Measurements from ENCODE around the gene NME9. TPM values are rescaled to one million over a fixed set of nuclear protein-coding genes. Genes with fewer than 3 reads are reported as not detected.

The NME9 gene
- total RNA-seq, 1 experiment from 2014 or later = 0.40 TPM

GRCh38 chr3:138282836-138283235 lies 46.8 kb downstream of the NME9 start:
- Histone ChIP-seq H3K36me3 (ENCODE audit: low read depth, low read length) (no peaks in the 10 kb centered on the region), H3K4me1 (ENCODE audit: insufficient read depth, low read length) (no peaks in the 10 kb centered on the region), H3K9ac (ENCODE audit: low read length) (no peak overlapping the region), H3K27me3 (ENCODE audit: low read length) (no peaks in the 10 kb centered on the region), H3K9me2 (replicated peaks; ENCODE audit: low read length) (no peaks in the 10 kb centered on the region), H3F3A (ENCODE audit: low read length, unreplicated experiment) (no peaks in the 10 kb centered on the region), H2AFZ (ENCODE audit: low read length) (no peak overlapping the region), H3K27ac (ENCODE audit: low read length) (no peak overlapping the region), H3K9me3 (ENCODE audit: low read length) (no peaks in the 10 kb centered on the region), H4K20me1 (ENCODE audit: low read length) (no peaks in the 10 kb centered on the region), H3K79me2 (ENCODE audit: low read length) (no peaks in the 10 kb centered on the region), H3K4me2 (ENCODE audit: low read length) (no peak overlapping the region), H3K4me3 (ENCODE audit: low read length) (no peak overlapping the region)
- ATAC-seq (no peak), DNase-seq (no peak)
- ChIA-PET POLR2A (ENCODE audit: unreplicated experiment) (no interaction called here), CTCF (no interaction called here)
- BruUV-seq (replicated peaks) = no TSS peak
- intact Hi-C loops (cut with micrococcal nuclease) = no loop called here
- TF ChIP-seq CTCF (conservative IDR thresholded peaks at IDR 0.05; ENCODE audit: low read depth, low read length) (no peak), EZH2 (IDR thresholded peaks at IDR 0.05; ENCODE audit: low read length, unreplicated experiment) (no peak)

GRCh38 chr3:138281561-138281960 lies 48.1 kb downstream of the NME9 start:
- no TSS peak for BruUV-seq (replicated peaks)
- Histone ChIP-seq H3K27ac (ENCODE audit: low read length) (no peak overlapping the region), H3K9me3 (ENCODE audit: low read length) (no peaks in the 10 kb centered on the region), H3K4me3 (ENCODE audit: low read length) (no peak overlapping the region), H3K79me2 (ENCODE audit: low read length) (no peaks in the 10 kb centered on the region), H3F3A (ENCODE audit: low read length, unreplicated experiment) (no peaks in the 10 kb centered on the region), H3K4me2 (ENCODE audit: low read length) (no peak overlapping the region), H3K9ac (ENCODE audit: low read length) (no peak overlapping the region), H3K27me3 (ENCODE audit: low read length) (no peaks in the 10 kb centered on the region), H2AFZ (ENCODE audit: low read length) (no peak overlapping the region), H3K4me1 (ENCODE audit: insufficient read depth, low read length) (no peaks in the 10 kb centered on the region), H3K36me3 (ENCODE audit: low read depth, low read length) (no peaks in the 10 kb centered on the region), H3K9me2 (replicated peaks; ENCODE audit: low read length) (no peaks in the 10 kb centered on the region), H4K20me1 (ENCODE audit: low read length) (no peaks in the 10 kb centered on the region)
- DNase-seq (no peak), ATAC-seq (no peak)
- intact Hi-C loops (cut with micrococcal nuclease) = no loop called here
- no peak for TF ChIP-seq EZH2phosphoT487 (IDR thresholded peaks at IDR 0.05; ENCODE audit: borderline replicate concordance, low read length)
- TF ChIP-seq EZH2 (IDR thresholded peaks at IDR 0.05; ENCODE audit: low read length, unreplicated experiment) = no peak
- no peak for TF ChIP-seq CTCF (conservative IDR thresholded peaks at IDR 0.05; ENCODE audit: low read depth, low read length)
- POLR2A ChIA-PET (ENCODE audit: unreplicated experiment) = no interaction called here
- CTCF ChIA-PET = no interaction called here

- intact Hi-C loops (cut with micrococcal nuclease) = no loop called here
- CTCF ChIA-PET = no interaction called here
- H3K9me3 ChIP-seq (ENCODE audit: low read length) = no peaks in the 10 kb centered on the region
- no peaks in the 10 kb centered on the region for H4K20me1 ChIP-seq (ENCODE audit: low read length)
- no peak overlapping the region for H3K4me2 ChIP-seq (ENCODE audit: low read length)
- no peak overlapping the region for H3K4me3 ChIP-seq (ENCODE audit: low read length)
- DNase-seq (no peak), ATAC-seq (no peak)
- no peaks in the 10 kb centered on the region for H3K4me1 ChIP-seq (ENCODE audit: insufficient read depth, low read length)
- POLR2A ChIA-PET (ENCODE audit: unreplicated experiment) = no interaction called here
- H3K27ac ChIP-seq (ENCODE audit: low read length) = no peak overlapping the region
- no peak overlapping the region for H2AFZ ChIP-seq (ENCODE audit: low read length)
- H3K36me3 ChIP-seq (ENCODE audit: low read depth, low read length) = peaks cover 5% of the 10 kb centered on the region
- H3F3A ChIP-seq (ENCODE audit: low read length, unreplicated experiment) = no peaks in the 10 kb centered on the region
- H3K9me2 ChIP-seq (replicated peaks; ENCODE audit: low read length) = no peaks in the 10 kb centered on the region
- BruUV-seq (replicated peaks) = no TSS peak
- H3K9ac ChIP-seq (ENCODE audit: low read length) = no peak overlapping the region
- TF ChIP-seq EZH2 (IDR thresholded peaks at IDR 0.05; ENCODE audit: low read length, unreplicated experiment) = no peak
- no peak for TF ChIP-seq EZH2phosphoT487 (IDR thresholded peaks at IDR 0.05; ENCODE audit: borderline replicate concordance, low read length)
- H3K27me3 ChIP-seq (ENCODE audit: low read length) = no peaks in the 10 kb centered on the region
- H3K79me2 ChIP-seq (ENCODE audit: low read length) = no peaks in the 10 kb centered on the region
Observed at GRCh38 chr3:138271189-138271794, 58.4 kb downstream of the NME9 start.

Data from PC-3 (cell line).